Mesenchymal stem cell (in vitro differentiated cells and primary cell): Measurements from ENCODE around the gene PCP4.

Experiments
- DNase-seq: peaks from one replicate; pipeline ENCODE4 v3.0.0-alpha.2; 2013
- H2AFZ ChIP-seq: one replicate; pipeline ENCODE4 v1.6.1; 2013; ENCODE audit warnings: low read depth, mild to moderate bottlenecking, control low read depth, inconsistent platforms, low read length, moderate library complexity
- H2AK5ac ChIP-seq: 2 replicates; pipeline ENCODE4 v1.6.1; 2013; ENCODE audit warnings: low read length, moderate library complexity, mild to moderate bottlenecking, inconsistent platforms; ENCODE audit not compliant: severe bottlenecking
- H2BK120ac ChIP-seq: one replicate; pipeline ENCODE4 v1.6.1; 2013; ENCODE audit warnings: low read depth, mild to moderate bottlenecking, inconsistent platforms, low read length, moderate library complexity
- H2BK12ac ChIP-seq, 2 experiments: one replicate each; pipeline ENCODE4 v1.6.1; 2013; ENCODE audit warnings: inconsistent platforms in 2 of 2, low read length in 2 of 2, mild to moderate bottlenecking in 2 of 2, moderate library complexity in 2 of 2, control low read depth in 1 of 2
- H2BK15ac ChIP-seq: one replicate; pipeline ENCODE4 v1.6.1; 2013; ENCODE audit warnings: mild to moderate bottlenecking, low read depth, inconsistent platforms; ENCODE audit not compliant: poor library complexity, severe bottlenecking
- H2BK5ac ChIP-seq: 2 replicates; pipeline ENCODE4 v1.6.1; 2013; ENCODE audit warnings: low read depth, mild to moderate bottlenecking, low read length, control low read depth, inconsistent platforms; ENCODE audit not compliant: poor library complexity, severe bottlenecking
- H3K14ac ChIP-seq, 2 experiments: one replicate each; pipeline ENCODE4 v1.6.1; 2013; ENCODE audit warnings: inconsistent platforms in 2 of 2, low read length in 2 of 2, control low read depth in 1 of 2, mild to moderate bottlenecking in 1 of 2, moderate library complexity in 1 of 2
- H3K18ac ChIP-seq, 2 experiments: one replicate each; pipeline ENCODE4 v1.6.1; 2013; ENCODE audit warnings: inconsistent platforms in 2 of 2, low read length in 2 of 2, control low read depth in 1 of 2, low read depth in 1 of 2, mild to moderate bottlenecking in 1 of 2
- H3K23ac ChIP-seq, 2 experiments: one replicate each; pipeline ENCODE4 v1.6.1; 2013; ENCODE audit warnings: inconsistent platforms in 2 of 2, low read length in 2 of 2, mild to moderate bottlenecking in 2 of 2, moderate library complexity in 2 of 2, control low read depth in 1 of 2
- H3K27ac ChIP-seq: 2 replicates; pipeline ENCODE4 v1.5.1; 2013; ENCODE audit warnings: mild to moderate bottlenecking, moderate library complexity, low read length, control low read depth, inconsistent platforms; ENCODE audit not compliant: poor library complexity, severe bottlenecking
- H3K27me3 ChIP-seq, 2 experiments: 2 replicates each; pipeline versions ENCODE4 v1.6.1 to v1.7.0; 2013; ENCODE audit warnings: low read length in 2 of 2, mild to moderate bottlenecking in 2 of 2, moderate library complexity in 2 of 2, control low read depth in 1 of 2, inconsistent platforms in 1 of 2; ENCODE audit not compliant: control insufficient read depth in 1 of 2, insufficient read depth in 1 of 2
- H3K36me3 ChIP-seq, 2 experiments: 2 replicates each; pipeline versions ENCODE4 v1.6.1 to v1.7.0; 2013; ENCODE audit warnings: low read length in 2 of 2, control low read depth in 1 of 2, inconsistent platforms in 1 of 2, low read depth in 1 of 2, mild to moderate bottlenecking in 1 of 2; ENCODE audit not compliant: insufficient read depth in 2 of 2, control insufficient read depth in 1 of 2
- H3K4ac ChIP-seq, 2 experiments: one replicate each; pipeline ENCODE4 v1.6.1; 2013; ENCODE audit warnings: inconsistent platforms in 2 of 2, low read length in 2 of 2, mild to moderate bottlenecking in 2 of 2, moderate library complexity in 2 of 2, control low read depth in 1 of 2, low read depth in 1 of 2
- H3K4me1 ChIP-seq: 2 replicates; pipeline ENCODE4 v1.6.1; 2013; ENCODE audit warnings: low read depth, low read length, control low read depth; ENCODE audit not compliant: control insufficient read depth, insufficient read depth
- H3K4me2 ChIP-seq: 2 replicates; pipeline ENCODE4 v1.6.1; 2013; ENCODE audit warnings: low read length, mild to moderate bottlenecking, inconsistent platforms; ENCODE audit not compliant: poor library complexity, severe bottlenecking
- H3K4me3 ChIP-seq, 2 experiments: 2 replicates each; pipeline versions ENCODE4 v1.5.1 to v1.7.0; 2013; ENCODE audit warnings: low read length in 2 of 2, mild to moderate bottlenecking in 2 of 2, control low read depth in 1 of 2, low read depth in 1 of 2; ENCODE audit not compliant: insufficient read depth in 1 of 2
- H3K79me1 ChIP-seq: replicated peaks from 2 replicates; pipeline ENCODE4 v1.6.1; 2013; ENCODE audit warnings: mild to moderate bottlenecking, control low read depth, low read length, inconsistent platforms; ENCODE audit not compliant: poor library complexity, severe bottlenecking
- H3K9ac ChIP-seq: 2 replicates; pipeline ENCODE4 v1.7.0; 2013; ENCODE audit warnings: mild to moderate bottlenecking, low read length, moderate library complexity
- H3K9me3 ChIP-seq: 2 replicates; pipeline ENCODE4 v1.7.0; 2013; ENCODE audit warnings: mild to moderate bottlenecking, low read length; ENCODE audit not compliant: control insufficient read depth
- H4K8ac ChIP-seq: one replicate; pipeline ENCODE4 v1.6.1; 2013; ENCODE audit warnings: inconsistent platforms, mild to moderate bottlenecking, low read length, moderate library complexity
- H4K91ac ChIP-seq: one replicate; pipeline ENCODE4 v1.6.1; 2013; ENCODE audit warnings: mild to moderate bottlenecking, low read length, inconsistent platforms
- WGBS: methylation state at CpG from one replicate; pipeline ENCODE4 v1.1.7; 2013; ENCODE audit warnings: mixed read lengths; 5-methylcytosine and 5-hydroxymethylcytosine counted together

PCP4 gene

GRCh38 chr21:39882839-39883195 is 15.6 kb downstream of the PCP4 start:
- no peak overlapping the region for H4K91ac ChIP-seq
- WGBS: 59% methylated on average over 3 of the region's 3 CpGs
- no peaks in the 10 kb centered on the region for H3K27me3 ChIP-seq
- no peak overlapping the region for H2BK120ac ChIP-seq
- H3K4me2 ChIP-seq: no peak overlapping the region
- H2BK12ac ChIP-seq: no peak overlapping the region
- H3K79me1 ChIP-seq: no peaks in the 10 kb centered on the region
- no peaks in the 10 kb centered on the region for H3K9me3 ChIP-seq
- no peak overlapping the region for H3K14ac ChIP-seq
- no peak for DNase-seq
- no peak overlapping the region for H2AFZ ChIP-seq
- no peaks in the 10 kb centered on the region for H3K4me1 ChIP-seq
- no peak overlapping the region for H3K23ac ChIP-seq
- H3K9ac ChIP-seq: no peak overlapping the region
- H2BK5ac ChIP-seq: no peak overlapping the region
- no peak overlapping the region for H4K8ac ChIP-seq
- no peak overlapping the region for H2AK5ac ChIP-seq
- H3K4ac ChIP-seq: no peak overlapping the region
- H3K36me3 ChIP-seq: no peaks in the 10 kb centered on the region
- no peak overlapping the region for H3K27ac ChIP-seq
- H3K4me3 ChIP-seq: no peak overlapping the region
- H2BK15ac ChIP-seq: no peak overlapping the region
- H3K18ac ChIP-seq: no peak overlapping the region

- no peak overlapping the region for H3K14ac ChIP-seq
- H3K9ac ChIP-seq: no peak overlapping the region
- no peak overlapping the region for H3K23ac ChIP-seq
- H2AK5ac ChIP-seq: no peak overlapping the region
- no peaks in the 10 kb centered on the region for H3K4me1 ChIP-seq
- no peak overlapping the region for H3K4me2 ChIP-seq
- H3K27me3 ChIP-seq: no peaks in the 10 kb centered on the region
- H4K8ac ChIP-seq: no peak overlapping the region
- no peak overlapping the region for H3K4me3 ChIP-seq
- H4K91ac ChIP-seq: no peak overlapping the region
- no peaks in the 10 kb centered on the region for H3K9me3 ChIP-seq
- WGBS: 75% methylated on average over 17 of the region's 17 CpGs
- no peak for DNase-seq
- H2BK15ac ChIP-seq: no peak overlapping the region
- H2BK5ac ChIP-seq: no peak overlapping the region
- H3K18ac ChIP-seq: no peak overlapping the region
- no peaks in the 10 kb centered on the region for H3K36me3 ChIP-seq
- no peak overlapping the region for H2BK12ac ChIP-seq
- H3K79me1 ChIP-seq: no peaks in the 10 kb centered on the region
- no peak overlapping the region for H3K27ac ChIP-seq
- no peak overlapping the region for H3K4ac ChIP-seq
- no peak overlapping the region for H2BK120ac ChIP-seq
- no peak overlapping the region for H2AFZ ChIP-seq
These were observed 18.0 kb downstream of the PCP4 start for GRCh38 chr21:39885119-39885848.

GRCh38 chr21:39888848-39889247 is 21.6 kb downstream of the PCP4 start:
- Histone ChIP-seq H3K4me1 (no peaks in the 10 kb centered on the region), H3K4me3 (no peak overlapping the region), H4K91ac (no peak overlapping the region), H3K27ac (no peak overlapping the region), H2BK12ac (no peak overlapping the region), H2BK5ac (no peak overlapping the region), H2AFZ (no peak overlapping the region), H4K8ac (no peak overlapping the region), H2BK15ac (no peak overlapping the region), H3K4me2 (no peak overlapping the region), H3K14ac (no peak overlapping the region), H3K18ac (no peak overlapping the region), H3K9ac (no peak overlapping the region), H3K4ac (no peak overlapping the region), H3K36me3 (no peaks in the 10 kb centered on the region), H2BK120ac (no peak overlapping the region), H2AK5ac (no peak overlapping the region), H3K23ac (no peak overlapping the region), H3K79me1 (no peaks in the 10 kb centered on the region), H3K27me3 (no peaks in the 10 kb centered on the region), H3K9me3 (no peaks in the 10 kb centered on the region)
- WGBS: 81% methylated on average over 8 of the region's 9 CpGs
- DNase-seq: no peak

GRCh38 chr21:39891111-39891510 is 23.9 kb downstream of the PCP4 start:
- H2BK12ac ChIP-seq: no peak overlapping the region
- H4K8ac ChIP-seq: no peak overlapping the region
- no peak overlapping the region for H2BK5ac ChIP-seq
- no peak overlapping the region for H3K4ac ChIP-seq
- no peaks in the 10 kb centered on the region for H3K9me3 ChIP-seq
- no peak overlapping the region for H2AFZ ChIP-seq
- no peaks in the 10 kb centered on the region for H3K79me1 ChIP-seq
- H3K14ac ChIP-seq: no peak overlapping the region
- no peak for DNase-seq
- H3K18ac ChIP-seq: no peak overlapping the region
- H3K36me3 ChIP-seq: no peaks in the 10 kb centered on the region
- H2BK120ac ChIP-seq: no peak overlapping the region
- no peak overlapping the region for H3K9ac ChIP-seq
- no peaks in the 10 kb centered on the region for H3K4me1 ChIP-seq
- H4K91ac ChIP-seq: no peak overlapping the region
- no peak overlapping the region for H2AK5ac ChIP-seq
- WGBS: 83% methylated on average over 5 of the region's 5 CpGs
- no peak overlapping the region for H3K4me2 ChIP-seq
- no peak overlapping the region for H2BK15ac ChIP-seq
- H3K27ac ChIP-seq: no peak overlapping the region
- H3K4me3 ChIP-seq: no peak overlapping the region
- no peak overlapping the region for H3K23ac ChIP-seq
- H3K27me3 ChIP-seq: no peaks in the 10 kb centered on the region
